Trophoblast cell (in vitro differentiated cells and primary cell): ENCODE results near the gene PRDM10. TPM values are rescaled to one million over a fixed set of nuclear protein-coding genes. Genes with fewer than 3 reads are reported as not detected.

Experiments used
- DNase-seq, 2 donors: peaks; one replicate each; pipeline ENCODE4 v3.0.0-alpha.2; 2016
- H2AFZ ChIP-seq: 2 replicates; pipeline ENCODE4 v1.6.1; 2013; ENCODE audit warnings: low read length, moderate library complexity, mild to moderate bottlenecking; ENCODE audit not compliant: insufficient read depth, poor library complexity
- H2AK5ac ChIP-seq: 2 replicates; pipeline ENCODE4 v1.6.1; 2013; ENCODE audit warnings: mild to moderate bottlenecking, low read length
- H2BK120ac ChIP-seq: 2 replicates; pipeline ENCODE4 v1.6.1; 2013; ENCODE audit warnings: low read length, mild to moderate bottlenecking, moderate library complexity; ENCODE audit not compliant: insufficient read depth, poor library complexity
- H2BK12ac ChIP-seq: 2 replicates; pipeline ENCODE4 v1.6.1; 2013; ENCODE audit warnings: mild to moderate bottlenecking, low read length, moderate library complexity
- H2BK5ac ChIP-seq: 2 replicates; pipeline ENCODE4 v1.6.1; 2013; ENCODE audit warnings: low read length, low read depth, moderate library complexity, mild to moderate bottlenecking; ENCODE audit not compliant: poor library complexity
- H3K14ac ChIP-seq: 2 replicates; pipeline ENCODE4 v1.6.1; 2013; ENCODE audit warnings: mild to moderate bottlenecking, low read length
- H3K18ac ChIP-seq: 2 replicates; pipeline ENCODE4 v1.6.1; 2013; ENCODE audit warnings: mild to moderate bottlenecking, low read length
- H3K23ac ChIP-seq: 2 replicates; pipeline ENCODE4 v1.6.1; 2013; ENCODE audit warnings: low read length
- H3K27ac ChIP-seq: 2 replicates; pipeline ENCODE4 v1.5.1; 2013; ENCODE audit warnings: low read depth, mild to moderate bottlenecking, inconsistent platforms, low read length, moderate library complexity
- H3K27me3 ChIP-seq: 2 replicates; pipeline ENCODE4 v1.6.1; 2013; ENCODE audit warnings: inconsistent platforms, mild to moderate bottlenecking, low read length, moderate library complexity; ENCODE audit not compliant: insufficient read depth
- H3K36me3 ChIP-seq, 2 experiments: 1 replicate in 1 of 2; 2 replicates in 1 of 2; pipeline ENCODE4 v1.6.1; 2013; ENCODE audit warnings: low read length in 2 of 2, mild to moderate bottlenecking in 2 of 2, moderate library complexity in 1 of 2; ENCODE audit not compliant: insufficient read depth in 2 of 2, control insufficient read depth in 1 of 2
- H3K4ac ChIP-seq: 2 replicates; pipeline ENCODE4 v1.6.1; 2013; ENCODE audit warnings: low read depth, mild to moderate bottlenecking, low read length, moderate library complexity
- H3K4me1 ChIP-seq, 2 experiments: 1 replicate in 1 of 2; 2 replicates in 1 of 2; pipeline ENCODE4 v1.6.1; 2013; ENCODE audit warnings: low read length in 2 of 2, mild to moderate bottlenecking in 2 of 2, moderate library complexity in 1 of 2; ENCODE audit not compliant: insufficient read depth in 2 of 2, control insufficient read depth in 1 of 2
- H3K4me2 ChIP-seq: 2 replicates; pipeline ENCODE4 v1.6.1; 2013; ENCODE audit warnings: inconsistent platforms, mild to moderate bottlenecking, low read length, moderate library complexity
- H3K4me3 ChIP-seq: 2 replicates; pipeline ENCODE4 v1.5.1; 2013; ENCODE audit warnings: mild to moderate bottlenecking, low read depth, low read length, inconsistent platforms
- H3K79me1 ChIP-seq: one replicate; pipeline ENCODE4 v1.6.1; 2013; ENCODE audit warnings: low read length
- H3K79me2 ChIP-seq: 2 replicates; pipeline ENCODE4 v1.6.1; 2013; ENCODE audit warnings: low read length, mild to moderate bottlenecking; ENCODE audit not compliant: control insufficient read depth, insufficient read depth, poor library complexity
- H3K9ac ChIP-seq: 2 replicates; pipeline ENCODE4 v1.6.1; 2013; ENCODE audit warnings: mild to moderate bottlenecking, low read length
- H3K9me3 ChIP-seq: 2 replicates; pipeline ENCODE4 v1.6.1; 2013; ENCODE audit warnings: low read depth, mild to moderate bottlenecking, control low read depth, inconsistent platforms, low read length; ENCODE audit not compliant: insufficient read depth
- H4K12ac ChIP-seq: 2 replicates; pipeline ENCODE4 v1.6.1; 2013; ENCODE audit warnings: low read depth, mild to moderate bottlenecking, low read length, moderate library complexity
- H4K8ac ChIP-seq: 2 replicates; pipeline ENCODE4 v1.6.1; 2013; ENCODE audit warnings: low read depth, mild to moderate bottlenecking, low read length, moderate library complexity
- H4K91ac ChIP-seq: one replicate; pipeline ENCODE4 v1.6.1; 2013; ENCODE audit warnings: low read depth, mild to moderate bottlenecking, low read length, moderate library complexity
- WGBS: extraction: QIAGEN DNeasy Blood & Tissue Kit; methylation state at CpG from one replicate; pipeline ENCODE4 v1.1.7; 2013; ENCODE audit warnings: missing lambda C conversion rate; ENCODE audit not compliant: insufficient read length, insufficient coverage; ENCODE audit errors: extremely low coverage; 5-methylcytosine and 5-hydroxymethylcytosine counted together
- polyA plus RNA-seq: library from polyadenylated mRNA; stranded (reverse); fragments of 200-250 nt; gene quantifications from 2 replicates; pipeline ENCODE4 v1.2.3, GENCODE V29; 2013

Gene PRDM10
- polyA plus RNA-seq = 8.9 and 9.1 TPM in 2 replicates

DNA sequence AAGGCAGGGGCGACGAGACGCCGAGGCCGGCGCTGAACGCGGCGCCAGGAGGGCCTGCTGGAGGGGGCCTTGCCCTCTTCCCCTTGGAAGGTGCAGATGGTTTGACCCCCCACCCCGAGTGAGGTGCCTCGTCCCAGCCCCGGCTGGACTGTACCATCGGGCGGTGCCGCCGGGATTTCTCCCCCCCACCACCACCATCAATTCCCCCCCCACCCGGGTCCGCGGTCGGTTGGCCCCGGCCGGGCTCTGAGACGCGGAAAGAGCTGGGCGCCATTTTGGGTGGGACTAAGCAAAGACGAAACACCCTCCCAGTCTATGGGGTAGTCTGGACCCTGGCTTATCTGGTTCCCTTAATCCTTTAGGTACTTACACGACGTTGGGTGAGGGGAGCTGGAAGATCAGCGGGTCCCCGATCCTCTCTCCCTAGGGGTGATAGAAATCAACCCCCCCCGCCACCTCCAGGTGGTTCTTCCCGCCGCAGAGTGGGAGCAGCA is at the start of gene PRDM10:
TSS of gene PRDM10 (minus strand) at position 484 of the 494 bp plus-strand sequence. CDS start 41,871 bp downstream, outside the sequence.
- peak within 1 kb of the TSS; percentile 100 for H2AFZ ChIP-seq
- H3K36me3 ChIP-seq = no peaks in the 10 kb centered on the region
- H3K79me2 ChIP-seq = peaks cover 18% of the 10 kb centered on the region
- peak within 1 kb of the TSS; percentile 95 for H3K9ac ChIP-seq
- H3K9me3 ChIP-seq = no peaks in the 10 kb centered on the region
- H3K18ac ChIP-seq = peak within 1 kb of the TSS; percentile 100
- peak within 1 kb of the TSS; percentile 75 for H3K4me2 ChIP-seq
- WGBS = no CpG with 5 or more reads among the region's 33 CpGs
- peak within 1 kb of the TSS; percentile 100 for H3K14ac ChIP-seq
- H3K23ac ChIP-seq = no peak within 1 kb of the TSS
- peak; percentile 75 to 87 for DNase-seq
- no peaks in the 10 kb centered on the region for H3K27me3 ChIP-seq
- peak within 1 kb of the TSS; percentile 99 for H2BK120ac ChIP-seq
- peak within 1 kb of the TSS; percentile 98 for H3K4ac ChIP-seq
- H4K91ac ChIP-seq = peak within 1 kb of the TSS; percentile 100
- peak within 1 kb of the TSS; percentile 95 for H3K4me3 ChIP-seq
- peak within 1 kb of the TSS; percentile 100 for H2BK5ac ChIP-seq
- H2BK12ac ChIP-seq = peak within 1 kb of the TSS; percentile 97
- peak within 1 kb of the TSS; percentile 99 for H2AK5ac ChIP-seq
- H4K12ac ChIP-seq = peak within 1 kb of the TSS; percentile 100
- peak within 1 kb of the TSS; percentile 99 for H4K8ac ChIP-seq
- peaks cover 23% of the 10 kb centered on the region for H3K79me1 ChIP-seq
- peaks cover 0 to 4% of the 10 kb centered on the region in 2 experiments for H3K4me1 ChIP-seq
- peak within 1 kb of the TSS; percentile 98 for H3K27ac ChIP-seq

DNA sequence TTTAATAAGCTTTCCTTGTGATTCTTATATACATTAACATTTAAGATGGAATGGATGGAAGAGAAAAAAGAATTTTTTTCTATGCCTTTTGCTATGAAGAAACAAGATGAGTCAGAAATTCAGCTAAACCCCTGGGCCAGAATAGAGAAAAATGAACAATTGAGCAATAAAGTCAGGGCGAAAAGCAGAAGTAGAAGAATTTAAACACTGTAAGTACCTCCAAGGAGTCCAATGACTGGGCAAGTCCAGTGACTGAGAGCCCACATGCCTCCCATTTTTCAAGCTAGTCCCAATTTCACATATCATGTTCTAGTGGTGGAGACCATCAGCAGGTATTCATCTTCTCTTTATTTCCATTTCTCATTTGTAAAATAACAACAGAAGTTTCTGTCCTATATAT is 48.4 kb upstream of the PRDM10 start:
- H3K36me3 ChIP-seq = no peaks in the 10 kb centered on the region
- no peak overlapping the region for H4K12ac ChIP-seq
- no peak overlapping the region for H2BK120ac ChIP-seq
- H3K27me3 ChIP-seq = no peaks in the 10 kb centered on the region
- no peak overlapping the region for H3K4ac ChIP-seq
- no peak overlapping the region for H2BK5ac ChIP-seq
- no peak overlapping the region for H2BK12ac ChIP-seq
- H3K79me1 ChIP-seq = no peaks in the 10 kb centered on the region
- no peak overlapping the region for H3K9ac ChIP-seq
- H3K9me3 ChIP-seq = no peaks in the 10 kb centered on the region
- H3K4me3 ChIP-seq = no peak overlapping the region
- H3K14ac ChIP-seq = no peak overlapping the region
- DNase-seq = peak; percentile 70 to 85
- no peak overlapping the region for H3K18ac ChIP-seq
- H3K4me1 ChIP-seq = no peaks in the 10 kb centered on the region
- no peak overlapping the region for H3K4me2 ChIP-seq
- no peak overlapping the region for H2AFZ ChIP-seq
- H2AK5ac ChIP-seq = no peak overlapping the region
- no peak overlapping the region for H3K23ac ChIP-seq
- no CpG with 5 or more reads among the region's 1 CpG for WGBS
- no peak overlapping the region for H3K27ac ChIP-seq
- H4K91ac ChIP-seq = no peak overlapping the region
- H4K8ac ChIP-seq = no peak overlapping the region
- no peaks in the 10 kb centered on the region for H3K79me2 ChIP-seq

- no peak overlapping the region for H2AFZ ChIP-seq
- H2BK5ac ChIP-seq = no peak overlapping the region
- no peak overlapping the region for H3K27ac ChIP-seq
- H3K79me2 ChIP-seq = no peaks in the 10 kb centered on the region
- H4K8ac ChIP-seq = no peak overlapping the region
- no peak overlapping the region for H2BK120ac ChIP-seq
- H3K18ac ChIP-seq = no peak overlapping the region
- no peak overlapping the region for H3K23ac ChIP-seq
- no peaks in the 10 kb centered on the region for H3K79me1 ChIP-seq
- H3K14ac ChIP-seq = no peak overlapping the region
- no peak overlapping the region for H2AK5ac ChIP-seq
- no CpG with 5 or more reads among the region's 2 CpGs for WGBS
- peak in 1 of 2 donors; percentile 34 for DNase-seq
- H3K9ac ChIP-seq = no peak overlapping the region
- H3K36me3 ChIP-seq = peaks cover 0 to 2% of the 10 kb centered on the region in 2 experiments
- H3K4me3 ChIP-seq = no peak overlapping the region
- no peaks in the 10 kb centered on the region for H3K4me1 ChIP-seq
- H3K4ac ChIP-seq = no peak overlapping the region
- no peak overlapping the region for H4K91ac ChIP-seq
- H2BK12ac ChIP-seq = no peak overlapping the region
- H3K27me3 ChIP-seq = no peaks in the 10 kb centered on the region
- H3K4me2 ChIP-seq = no peak overlapping the region
- H3K9me3 ChIP-seq = no peaks in the 10 kb centered on the region
- no peak overlapping the region for H4K12ac ChIP-seq
Measured at GRCh38 chr11:130050257-130050656, 47.6 kb upstream of the PRDM10 start.

DNA sequence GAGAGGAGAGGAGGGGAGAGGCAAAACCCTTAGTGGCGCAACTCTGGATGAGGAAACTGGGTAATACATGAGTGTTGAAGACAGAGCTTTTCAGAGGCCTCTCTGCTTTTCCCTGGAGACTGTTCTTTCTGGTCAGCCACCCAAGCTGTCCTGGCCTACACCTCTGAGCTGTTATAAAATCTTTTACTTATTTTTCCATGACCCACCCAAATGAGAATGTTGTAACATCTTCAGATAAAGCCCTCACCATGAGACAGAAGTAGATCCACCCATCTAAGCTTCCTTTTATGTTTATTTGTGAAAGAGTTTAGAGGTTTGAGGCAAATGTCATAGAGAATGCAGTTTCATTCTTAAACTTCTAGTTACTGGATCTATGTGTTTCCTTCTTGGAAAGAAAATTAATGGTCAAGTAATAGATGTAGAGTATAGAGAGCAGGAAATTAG is 46.7 kb upstream of the PRDM10 start:
- no CpG with 5 or more reads among the region's 1 CpG for WGBS
- Histone ChIP-seq H3K9me3 (peaks cover 2% of the 10 kb centered on the region), H3K4ac (no peak overlapping the region), H4K91ac (no peak overlapping the region), H3K9ac (no peak overlapping the region), H3K79me2 (no peaks in the 10 kb centered on the region), H2BK5ac (no peak overlapping the region), H3K27ac (no peak overlapping the region), H2AK5ac (no peak overlapping the region), H3K23ac (no peak overlapping the region), H3K4me3 (no peak overlapping the region), H3K14ac (no peak overlapping the region), H3K36me3 (peaks cover 0 to 4% of the 10 kb centered on the region in 2 experiments), H2BK12ac (no peak overlapping the region), H4K8ac (no peak overlapping the region), H4K12ac (no peak overlapping the region), H3K18ac (no peak overlapping the region), H2BK120ac (no peak overlapping the region), H2AFZ (no peak overlapping the region), H3K4me2 (no peak overlapping the region), H3K79me1 (no peaks in the 10 kb centered on the region), H3K27me3 (no peaks in the 10 kb centered on the region), H3K4me1 (no peaks in the 10 kb centered on the region)
- DNase-seq = no peak
